GM18907 (cell line): ENCODE results near the gene GLP2R.

Experiments used
- ATAC-seq: cut with Tn5 transposase; IDR thresholded peaks from one replicate; pipeline ENCODE4 v1.9.1; 2021; ENCODE audit warnings: mild to moderate bottlenecking, moderate library complexity; ENCODE audit not compliant: unreplicated experiment

Gene GLP2R

DNA sequence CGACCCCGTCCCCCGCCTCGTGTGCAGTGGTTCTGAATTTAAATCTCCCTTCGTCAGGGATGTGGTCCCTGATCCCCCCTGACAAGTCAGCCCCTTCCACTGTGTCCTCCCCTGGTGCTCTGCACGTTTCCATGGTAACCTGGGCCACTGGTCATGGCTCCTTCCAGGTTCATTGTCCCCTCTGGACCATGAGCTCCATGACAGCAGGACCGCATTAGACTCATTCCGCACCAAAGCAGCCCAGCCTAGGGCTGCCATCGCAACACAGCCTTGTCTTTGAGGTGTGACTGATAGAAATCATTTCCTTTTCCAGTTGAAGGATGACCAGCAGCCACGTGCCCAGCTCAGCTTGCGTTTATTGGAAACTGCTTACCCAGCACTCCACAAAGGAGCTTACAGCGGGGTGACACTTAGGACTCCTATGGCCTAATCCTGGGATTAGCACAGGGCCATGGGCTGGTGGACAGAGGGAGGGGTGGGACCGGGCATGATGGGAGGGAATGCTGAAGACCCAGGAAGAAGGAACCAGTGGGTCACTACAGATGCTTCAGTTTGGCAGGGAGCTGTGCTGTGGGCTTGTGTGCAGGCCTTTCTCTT lies 71.7 kb downstream of the GLP2R start:
- ATAC-seq, result no peak

DNA sequence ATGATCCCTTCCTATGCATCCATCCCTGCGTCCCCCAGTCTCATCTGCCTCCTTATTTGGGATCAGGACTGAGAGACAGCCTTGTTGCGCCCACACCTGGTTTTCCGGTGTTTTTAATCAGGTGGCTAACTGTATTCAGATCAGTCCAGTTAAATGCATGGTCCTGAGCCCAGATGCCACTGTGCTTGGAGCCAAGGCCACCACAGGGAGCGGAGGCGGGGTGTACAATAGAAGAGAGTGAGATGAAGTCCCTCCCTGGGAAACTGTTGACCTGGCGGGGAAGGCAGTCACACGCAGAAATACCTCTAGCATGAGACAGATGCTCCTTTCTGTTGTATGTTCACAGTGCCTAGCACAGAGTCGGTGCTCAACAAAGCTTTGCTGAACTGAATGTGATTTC lies 73.1 kb downstream of the GLP2R start:
- ATAC-seq, result no peak

DNA sequence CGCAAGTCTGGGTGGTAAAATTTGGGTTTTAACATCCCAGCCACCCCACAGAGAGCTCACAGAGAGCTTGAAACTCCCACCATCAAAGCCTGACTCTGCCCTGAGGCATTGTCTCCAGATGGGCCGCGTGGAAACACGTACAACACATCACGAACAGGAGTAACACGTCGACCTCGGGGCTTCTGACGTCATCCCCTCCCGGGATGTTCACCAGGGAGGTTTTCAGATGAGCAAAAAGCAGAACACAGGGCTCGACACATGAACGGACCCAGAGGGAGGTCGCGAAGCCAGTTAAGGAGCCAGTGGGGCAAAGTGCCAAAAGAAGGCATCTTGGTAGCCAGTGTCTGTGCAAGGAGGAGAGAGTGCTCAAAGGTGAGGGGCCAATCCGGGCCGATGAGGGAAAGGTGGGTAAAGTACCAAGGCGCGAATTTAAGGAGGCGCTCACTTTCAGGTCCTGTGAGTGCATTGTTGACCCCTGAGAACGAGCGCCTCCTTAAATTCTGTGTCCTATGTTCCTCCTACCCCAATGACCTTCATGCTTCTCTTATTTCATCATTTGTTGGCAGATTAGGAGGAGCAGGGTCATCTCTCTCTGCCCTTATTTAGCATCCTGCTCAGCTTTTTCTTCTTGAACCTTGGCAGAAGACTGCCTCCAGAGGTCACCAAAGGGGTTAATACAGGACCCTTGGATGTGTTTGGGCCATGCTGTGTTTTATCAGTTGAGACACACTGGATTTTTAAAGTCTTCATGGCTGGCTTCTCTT lies 73.7 kb downstream of the GLP2R start:
- no peak for ATAC-seq

DNA sequence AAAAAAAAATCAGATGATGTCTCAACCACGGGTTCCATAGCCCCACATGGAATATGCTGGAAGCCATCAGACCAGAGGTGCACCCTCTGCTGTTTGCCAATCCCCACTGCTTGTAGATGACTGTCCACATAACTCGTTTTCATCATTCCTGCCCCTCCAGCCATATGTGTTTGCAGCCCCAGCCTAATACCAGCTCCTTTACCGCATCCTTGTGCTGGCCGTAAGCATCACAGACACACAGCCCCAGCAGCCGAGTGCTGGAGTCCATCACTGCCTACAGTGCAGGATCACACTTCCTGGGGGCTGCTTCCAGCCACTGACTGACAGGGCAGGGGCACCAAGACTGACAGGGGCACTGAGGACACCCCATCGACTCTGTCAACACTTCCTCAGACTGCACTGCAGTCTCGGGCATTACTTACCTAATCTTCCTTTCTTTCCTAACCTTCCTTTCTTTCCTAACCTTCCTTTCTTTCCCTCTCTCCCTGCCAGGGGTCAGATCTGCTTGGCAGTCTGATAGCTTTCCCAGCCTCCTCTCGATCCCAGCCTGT lies 74.4 kb downstream of the GLP2R start:
- ATAC-seq, result no peak

DNA sequence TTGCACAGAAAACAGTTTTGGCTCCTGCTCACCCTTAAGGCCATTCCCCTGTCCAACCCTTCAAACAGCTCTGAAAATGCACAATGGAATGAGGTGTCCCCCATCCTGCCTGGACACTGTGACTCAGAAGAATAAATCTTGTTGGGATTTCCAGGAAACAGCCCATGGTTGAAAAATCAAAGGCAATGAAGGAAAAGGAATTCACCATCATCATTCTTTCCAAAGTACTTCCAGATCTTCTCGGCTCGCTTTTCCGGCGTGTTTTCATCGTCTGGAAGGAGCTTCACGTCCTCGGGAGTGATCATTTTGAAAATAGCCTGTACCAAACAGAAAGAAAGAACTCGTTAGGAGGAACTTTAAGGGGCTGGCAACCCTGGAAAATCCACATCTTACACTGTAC lies 75.1 kb downstream of the GLP2R start:
- no peak for ATAC-seq

DNA sequence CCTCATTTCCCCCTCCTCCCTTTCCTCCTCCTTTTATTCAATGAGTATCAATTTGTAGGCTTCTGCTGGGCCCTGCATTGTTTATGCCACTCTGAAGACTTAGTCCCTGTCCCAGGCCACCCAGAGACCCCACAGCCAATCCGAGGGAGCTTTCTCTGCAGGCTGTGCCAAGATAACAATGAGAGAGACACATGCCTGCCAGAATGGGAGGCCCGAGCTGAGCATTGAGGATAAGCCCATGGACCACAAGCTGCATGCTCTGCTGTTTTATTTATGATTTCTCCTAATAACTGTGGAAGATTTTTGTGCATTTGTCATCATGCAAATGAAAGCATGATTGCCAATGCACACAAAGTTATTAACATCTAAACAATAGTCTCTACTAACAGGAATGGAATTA lies 76.4 kb downstream of the GLP2R start:
- no peak for ATAC-seq

DNA sequence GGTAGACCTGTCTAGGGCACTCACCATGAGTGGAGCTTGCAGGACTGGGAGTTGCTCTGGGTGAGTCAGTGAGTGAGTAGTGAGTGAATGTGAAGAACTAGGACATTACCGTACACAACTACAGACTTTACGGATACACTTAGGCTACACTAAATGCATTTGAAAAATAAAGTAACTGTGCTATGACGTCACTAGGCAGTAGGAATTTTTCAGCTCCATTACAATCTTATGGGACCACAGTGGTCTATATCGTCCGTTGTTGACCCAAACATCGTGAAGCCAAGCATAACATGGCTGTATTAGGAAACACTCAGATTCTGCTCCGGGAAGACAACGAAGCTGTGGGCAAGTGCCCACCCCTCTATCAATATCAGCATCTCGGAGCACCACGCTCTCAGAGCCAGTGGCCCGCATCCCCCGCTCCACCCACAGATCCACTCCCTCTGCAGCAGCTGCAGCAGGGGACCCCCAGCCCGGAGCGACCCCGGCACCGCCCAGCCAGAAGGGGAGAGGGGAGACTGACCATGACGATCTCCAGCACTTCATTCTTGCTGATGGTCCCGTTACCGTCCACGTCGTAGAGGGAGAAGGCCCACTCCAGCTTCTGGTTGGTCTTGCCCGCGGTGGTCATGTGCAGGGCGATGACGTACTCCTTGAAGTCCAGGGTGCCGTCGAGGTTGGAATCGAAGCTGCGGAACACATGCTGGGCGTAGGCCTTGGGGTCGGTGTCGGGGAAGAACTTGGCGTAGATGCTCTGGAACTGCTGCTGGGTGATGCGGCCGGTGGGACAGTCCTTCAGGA lies 78.8 kb downstream of the GLP2R start:
- ATAC-seq, result no peak

DNA sequence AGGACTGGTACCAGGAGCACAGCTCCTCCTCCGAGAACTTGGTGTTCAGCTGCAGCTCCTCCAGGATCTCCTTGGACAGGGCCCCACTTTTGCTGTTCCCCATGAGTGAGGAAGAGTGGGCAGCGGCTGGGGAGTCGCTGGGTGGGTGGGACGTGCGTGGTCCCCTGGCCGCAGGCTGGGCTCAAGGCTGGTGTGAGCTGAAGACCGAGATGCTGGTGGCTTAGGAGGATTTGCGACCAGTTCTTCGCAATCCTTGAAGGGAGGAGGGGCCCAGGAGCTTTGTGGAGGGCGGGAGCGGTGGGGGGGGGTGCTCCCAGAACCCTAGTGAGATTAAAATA lies 79.3 kb downstream of the GLP2R start, which contains the start of gene RCVRN:
Gene RCVRN (minus strand): TSS at position 194 of the 338 bp plus-strand sequence. CDS start 91 bp downstream, at position 103.
- ATAC-seq, result no peak

DNA sequence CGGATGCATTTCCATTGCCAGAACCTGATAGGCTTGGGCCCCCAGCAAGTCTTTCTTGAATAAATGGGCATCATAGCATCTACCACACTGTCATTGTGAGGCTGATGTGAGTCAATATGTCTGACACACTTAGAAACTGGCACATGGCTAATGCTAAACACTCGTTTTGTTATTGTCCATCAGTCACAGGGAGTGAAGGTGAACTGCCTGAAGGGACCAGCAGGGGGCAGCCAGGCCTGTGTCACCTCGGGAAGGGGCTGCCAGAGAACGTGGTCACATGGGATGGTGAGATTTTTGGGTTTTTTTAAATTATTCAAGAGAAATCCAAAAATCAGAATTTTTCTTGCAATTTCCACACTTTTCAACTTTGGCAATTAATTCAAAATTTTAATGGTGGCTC lies 80.2 kb downstream of the GLP2R start:
- no peak for ATAC-seq

DNA sequence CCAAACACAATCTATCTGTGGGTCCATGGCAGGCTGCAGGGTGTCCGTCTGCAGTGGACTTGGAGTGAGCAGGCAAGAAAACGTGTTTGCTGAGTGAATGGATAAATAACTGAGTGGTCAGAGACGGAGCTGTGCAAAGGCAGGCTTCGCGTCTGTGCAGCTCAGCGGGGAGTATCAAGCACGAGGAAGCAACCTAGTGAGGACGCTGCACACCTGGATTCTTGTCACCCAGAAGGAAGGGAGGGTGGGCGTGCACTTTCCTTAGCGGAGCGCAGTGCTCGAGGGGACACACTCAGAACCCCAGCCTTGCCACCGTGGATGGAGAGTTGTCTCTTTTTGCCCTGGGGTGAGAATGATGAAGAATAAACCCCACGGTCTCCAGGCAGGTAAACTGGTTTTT lies 80.9 kb downstream of the GLP2R start:
- ATAC-seq, result no peak

DNA sequence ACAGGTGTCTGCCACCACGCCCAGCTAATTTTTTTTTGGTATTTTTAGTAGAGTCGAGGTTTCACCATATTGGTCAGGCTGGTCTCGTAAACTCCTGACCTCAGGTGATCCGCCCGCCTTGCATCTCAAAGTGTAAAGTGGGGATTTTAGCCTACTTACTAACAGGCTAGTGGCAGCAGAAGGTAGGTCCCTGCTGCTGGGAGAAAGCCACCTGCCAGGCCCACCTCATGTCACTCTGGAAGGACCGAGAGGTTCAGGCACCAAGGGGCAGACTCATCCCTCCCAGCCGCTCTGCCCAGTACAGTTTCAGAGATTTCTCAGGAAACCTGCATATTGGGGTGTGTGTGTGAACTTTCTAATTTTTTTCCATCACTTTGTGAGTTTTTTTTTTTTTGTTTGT lies 81.4 kb downstream of the GLP2R start:
- ATAC-seq, result no peak

DNA sequence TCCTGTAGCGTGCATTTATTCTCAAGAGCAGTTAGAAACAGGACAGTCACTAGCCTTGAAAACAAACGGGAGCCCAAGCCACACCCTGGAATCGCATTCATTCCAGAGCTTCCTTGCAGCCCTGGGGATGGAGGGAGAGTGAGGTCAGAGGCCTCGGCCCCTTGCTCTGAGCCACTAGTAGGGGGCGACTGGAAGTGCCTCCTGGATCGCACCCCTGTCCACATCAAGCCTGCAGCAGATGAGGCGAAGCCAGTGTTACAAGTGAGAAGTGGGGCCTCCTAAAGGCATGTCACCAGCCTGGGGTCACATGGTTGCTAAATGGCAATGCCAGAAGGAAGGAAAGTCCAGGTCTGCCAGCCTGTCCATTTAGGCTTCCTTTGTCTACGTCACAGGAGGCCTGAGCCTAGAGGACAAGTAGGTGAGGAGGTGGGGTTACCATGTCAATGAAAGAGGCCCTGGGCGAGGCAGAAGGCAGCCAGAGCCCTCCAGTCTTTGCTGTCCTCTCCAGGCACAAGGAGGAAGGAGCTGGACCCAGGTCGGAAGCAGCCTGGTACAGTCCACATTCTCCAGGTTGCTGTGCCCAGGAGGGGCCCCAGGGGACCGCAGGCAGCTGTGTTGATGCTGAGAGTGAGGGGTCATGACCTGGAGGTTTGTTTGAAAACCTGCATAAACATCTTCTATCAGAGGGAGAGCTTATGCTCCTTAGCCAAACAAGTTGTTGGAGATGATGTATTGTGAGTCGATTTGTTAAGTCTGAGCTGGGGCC lies 82.3 kb downstream of the GLP2R start:
- no peak for ATAC-seq

DNA sequence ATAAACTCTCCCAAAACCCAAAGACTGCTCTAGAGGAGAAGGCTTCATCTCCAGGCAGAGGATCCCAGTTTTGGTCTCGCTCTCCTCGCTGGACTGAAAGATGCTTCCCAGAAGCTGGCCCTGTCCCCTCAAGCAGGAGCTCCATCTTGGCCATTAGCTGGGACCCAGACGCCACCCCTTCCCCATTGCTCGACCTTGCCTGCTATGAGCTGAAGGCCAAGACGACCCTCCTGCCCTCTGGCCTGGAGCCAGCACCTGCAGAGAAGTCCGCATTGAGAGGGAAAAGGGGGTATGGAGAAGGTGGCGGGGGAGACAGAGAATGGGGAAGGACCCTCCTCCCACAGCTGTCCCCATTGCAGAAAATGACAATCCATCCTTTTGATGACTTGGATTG lies 82.9 kb downstream of the GLP2R start:
- no peak for ATAC-seq

DNA sequence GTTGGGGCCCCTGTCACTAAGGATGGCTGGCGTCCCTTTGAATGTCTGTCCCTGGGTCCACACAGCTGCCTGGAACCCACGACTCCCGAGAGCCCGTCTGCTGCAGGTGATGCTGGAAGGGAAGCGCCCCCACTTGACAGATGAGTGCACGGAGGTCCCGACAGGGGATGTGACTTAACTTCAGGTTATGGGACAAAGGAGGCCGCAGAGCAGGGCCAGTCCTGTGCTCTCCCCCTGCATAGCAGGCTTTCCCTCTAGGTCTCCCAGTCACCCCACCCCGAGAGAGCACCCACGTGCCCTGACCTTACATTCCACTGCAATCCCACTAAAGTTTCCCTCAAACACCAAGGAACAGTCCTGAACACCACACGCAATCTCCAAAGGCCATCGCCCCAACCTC lies 85.4 kb downstream of the GLP2R start:
- ATAC-seq, result no peak

DNA sequence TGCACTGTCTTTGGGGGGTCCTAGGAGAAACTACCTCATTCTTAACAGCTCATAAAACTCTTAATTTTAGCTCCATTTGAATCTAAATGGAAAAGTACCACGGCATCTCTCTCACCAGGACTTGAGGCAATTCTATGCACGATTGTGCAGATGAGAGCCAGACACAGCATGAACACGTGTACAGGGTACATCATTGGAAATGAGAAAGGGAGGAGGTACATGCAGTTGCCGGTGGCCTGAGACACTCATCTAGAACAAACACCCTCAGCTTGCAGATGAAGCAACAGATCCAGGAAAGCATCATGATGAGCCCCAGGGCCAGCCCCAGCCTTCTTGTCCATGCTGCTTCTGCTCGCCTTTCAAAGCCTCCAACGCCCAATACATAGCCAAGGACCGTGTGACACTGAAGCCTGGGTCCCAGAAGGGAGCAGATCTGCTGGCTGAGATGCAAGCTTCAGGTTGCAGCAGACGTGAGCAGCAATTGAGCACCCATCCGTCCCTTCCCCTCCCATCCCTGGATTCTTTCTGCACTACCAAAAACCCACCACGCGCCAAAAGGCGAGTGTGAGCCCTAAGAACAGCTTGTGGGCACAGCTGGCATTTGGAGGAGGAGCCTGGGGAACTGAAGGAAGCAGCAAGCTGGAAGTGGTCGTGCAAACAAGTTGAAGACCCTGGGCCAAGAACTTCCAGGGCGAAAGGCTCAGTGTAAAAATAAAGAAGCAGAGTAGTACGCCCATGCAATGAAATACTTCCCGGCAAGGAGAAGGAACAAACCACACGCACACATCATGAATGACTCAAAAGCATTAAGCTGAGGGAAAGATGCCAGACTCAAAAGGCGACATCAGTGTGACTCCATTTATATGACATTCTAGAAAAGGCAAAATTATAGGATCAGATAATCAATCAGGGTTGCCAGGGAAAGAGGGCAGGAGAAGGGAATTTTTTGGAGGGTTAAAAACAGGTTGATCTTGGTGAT lies 86.7 kb downstream of the GLP2R start:
- ATAC-seq, result no peak

DNA sequence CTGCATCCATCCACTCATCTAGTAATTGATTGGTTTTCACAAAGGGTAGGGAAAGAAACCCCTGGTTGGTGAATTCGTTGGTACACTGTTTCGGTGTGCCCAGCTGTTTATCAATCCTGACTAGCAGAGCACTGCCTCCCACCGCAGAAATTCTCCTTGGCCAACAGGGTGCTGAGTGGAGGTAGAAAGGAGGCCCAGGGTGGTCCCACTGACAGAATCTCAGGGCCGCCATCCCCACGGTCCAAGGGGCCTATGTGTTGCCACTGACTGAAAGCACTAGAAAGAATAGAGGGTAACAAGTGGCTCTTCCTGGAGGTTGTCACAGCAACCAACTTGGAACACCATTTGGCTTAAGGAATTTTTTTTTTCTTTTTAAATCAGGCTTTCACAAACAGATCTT lies 87.8 kb downstream of the GLP2R start:
- no peak for ATAC-seq

DNA sequence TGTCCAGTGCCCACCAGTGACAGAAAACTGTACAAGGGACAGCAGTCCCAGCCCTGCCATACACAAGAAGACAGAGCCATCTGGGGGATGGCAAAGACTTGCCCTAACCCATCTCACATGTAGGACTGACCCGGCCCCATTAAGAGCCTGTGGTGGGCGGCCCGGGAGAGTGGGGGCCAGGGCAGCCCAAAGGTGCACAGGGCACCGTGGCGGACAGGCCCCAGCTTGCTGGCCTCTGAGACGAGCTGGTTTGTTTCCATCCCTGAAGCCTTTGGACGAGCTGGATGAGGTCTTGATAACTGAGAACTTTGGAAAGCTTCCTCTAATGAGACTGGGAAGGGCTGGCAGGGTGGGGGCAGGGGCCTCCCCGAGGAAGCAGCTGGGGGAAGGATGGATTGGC lies 90.4 kb downstream of the GLP2R start:
- no peak for ATAC-seq

DNA sequence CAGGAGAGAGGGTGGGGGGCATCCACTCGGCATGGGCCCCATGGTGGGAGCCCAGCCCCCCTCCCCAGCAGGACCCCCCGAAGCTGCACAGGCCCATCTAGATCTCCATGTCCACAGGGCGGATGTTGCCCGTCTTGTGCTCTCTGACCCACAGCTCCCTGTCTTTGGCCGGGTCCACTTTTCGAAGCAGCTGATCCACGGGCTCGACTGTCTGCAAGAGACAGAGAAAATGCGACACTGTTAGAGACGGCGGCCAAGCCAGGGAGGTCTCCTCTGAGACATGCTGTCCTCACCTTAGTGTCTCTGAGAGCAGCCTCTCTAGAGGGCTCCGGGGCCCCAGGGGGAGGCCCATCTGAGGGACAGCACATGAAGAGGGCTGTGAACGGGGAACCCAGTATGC lies 91.4 kb downstream of the GLP2R start:
- ATAC-seq, result no peak

DNA sequence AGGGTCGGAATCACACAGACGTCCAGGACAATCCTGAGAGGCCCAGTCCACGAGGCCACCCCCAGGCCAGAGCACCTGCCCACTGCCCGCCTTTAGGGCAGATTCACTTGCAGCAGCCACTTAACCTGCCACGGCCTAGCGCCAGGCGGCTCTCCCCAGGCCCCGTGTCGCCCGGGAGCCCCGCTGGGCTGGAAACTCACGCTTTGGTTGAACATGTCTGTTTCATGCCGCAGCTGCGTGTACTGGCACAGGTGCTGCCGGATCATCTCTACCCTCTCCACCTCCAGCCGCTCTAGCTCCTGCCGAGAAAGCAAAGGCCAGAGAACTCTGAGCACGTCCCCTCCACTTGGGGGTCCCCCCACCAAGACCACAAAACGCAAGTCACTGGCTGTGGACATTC lies 92.1 kb downstream of the GLP2R start:
- ATAC-seq, result no peak

DNA sequence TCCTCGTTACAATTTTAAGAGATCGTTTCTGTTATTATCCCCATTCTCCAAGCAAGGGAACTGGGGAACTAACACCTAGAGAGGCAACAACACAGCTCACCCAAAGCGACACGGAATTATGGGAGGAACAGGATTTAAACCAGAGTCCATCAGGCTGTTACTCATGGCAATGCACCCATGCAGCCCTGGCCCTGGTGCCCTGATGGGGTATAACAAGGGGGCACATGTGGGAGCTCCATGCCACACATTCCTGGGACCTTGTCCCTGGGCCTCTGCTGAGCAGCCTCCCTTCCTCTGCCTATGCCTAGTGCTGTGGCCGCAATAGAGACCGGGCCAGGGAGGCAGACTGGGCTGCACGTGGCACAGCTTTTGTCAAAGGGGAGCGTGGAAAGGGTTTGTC lies 92.6 kb downstream of the GLP2R start:
- no peak for ATAC-seq
